GM19328 (cell line): Measurements from ENCODE around the gene MINK1.
"Not testable (repeated sequence)": the region's sequence is repeated elsewhere in the genome, so short reads cannot be mapped to it uniquely, and the experiment has no call there.

Experiments used
- ATAC-seq: cut with Tn5 transposase; IDR thresholded peaks from one replicate; pipeline ENCODE4 v1.9.1; 2021; ENCODE audit warnings: mild to moderate bottlenecking, moderate library complexity; ENCODE audit not compliant: unreplicated experiment

MINK1 gene

GRCh38 chr17:4810696-4811290, 22.3 kb upstream of the MINK1 start:
- ATAC-seq = no peak

DNA sequence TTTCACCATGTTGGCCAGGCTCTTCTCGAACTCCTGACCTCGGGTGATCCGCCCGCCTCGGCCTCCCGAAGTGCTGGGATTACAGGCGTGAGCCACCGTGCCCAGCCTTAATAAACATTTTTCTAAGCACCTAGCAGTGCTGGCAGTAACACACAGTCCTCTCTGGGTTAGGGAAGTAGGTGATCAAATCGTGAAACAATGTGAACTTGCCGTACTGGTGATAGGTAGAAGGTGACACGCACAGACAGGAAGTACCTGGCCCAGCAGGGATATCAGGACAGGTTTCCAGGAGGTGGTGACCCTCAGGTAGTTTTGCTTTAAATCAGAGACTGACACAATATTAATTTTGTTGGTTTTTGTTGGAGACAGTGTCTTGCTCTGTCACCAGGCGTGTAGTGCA, 21.7 kb upstream of the MINK1 start:
- no peak for ATAC-seq

- ATAC-seq = no peak
Measured at GRCh38 chr17:4812690-4813089, 20.4 kb upstream of the MINK1 start.

- ATAC-seq = no peak
Measured at GRCh38 chr17:4815043-4815675, 18.0 kb upstream of the MINK1 start.

DNA sequence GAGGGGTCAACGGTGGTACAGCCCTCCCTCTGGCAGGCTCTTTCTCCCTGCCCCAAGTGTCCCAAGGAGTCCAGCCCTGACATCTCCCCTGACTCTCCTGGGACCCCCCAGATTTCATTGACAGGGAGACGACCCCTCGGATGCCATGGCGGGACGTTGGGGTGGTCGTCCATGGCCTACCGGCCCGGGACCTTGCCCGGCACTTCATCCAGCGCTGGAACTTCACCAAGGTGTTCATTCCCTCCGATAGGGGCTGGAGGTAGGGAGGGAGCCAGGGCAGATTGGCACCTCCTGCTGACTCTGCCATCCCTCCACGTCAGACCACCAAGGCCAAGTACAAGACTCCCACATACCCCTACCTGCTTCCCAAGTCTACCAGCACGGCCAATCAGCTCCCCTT, 16.3 kb upstream of the MINK1 start:
- ATAC-seq = no peak

DNA sequence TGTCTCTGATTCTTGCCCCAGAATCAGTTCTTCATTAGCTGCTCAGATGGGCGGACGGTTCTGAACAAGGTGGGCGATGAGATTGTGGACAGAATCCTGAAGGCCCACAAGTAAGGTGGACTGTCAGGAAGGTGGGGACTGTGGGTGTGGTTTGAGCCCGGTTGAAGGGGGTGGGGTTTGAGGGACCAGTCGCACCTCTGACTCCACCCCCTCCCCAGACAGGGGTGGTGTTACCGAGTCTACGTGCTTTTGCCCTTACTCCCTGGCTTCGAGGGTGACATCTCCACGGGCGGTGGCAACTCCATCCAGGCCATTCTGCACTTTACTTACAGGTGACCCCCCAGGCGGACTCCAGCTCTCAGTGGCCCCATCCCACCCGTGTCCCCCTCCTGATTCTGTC, 14.9 kb upstream of the MINK1 start:
- ATAC-seq = no peak

DNA sequence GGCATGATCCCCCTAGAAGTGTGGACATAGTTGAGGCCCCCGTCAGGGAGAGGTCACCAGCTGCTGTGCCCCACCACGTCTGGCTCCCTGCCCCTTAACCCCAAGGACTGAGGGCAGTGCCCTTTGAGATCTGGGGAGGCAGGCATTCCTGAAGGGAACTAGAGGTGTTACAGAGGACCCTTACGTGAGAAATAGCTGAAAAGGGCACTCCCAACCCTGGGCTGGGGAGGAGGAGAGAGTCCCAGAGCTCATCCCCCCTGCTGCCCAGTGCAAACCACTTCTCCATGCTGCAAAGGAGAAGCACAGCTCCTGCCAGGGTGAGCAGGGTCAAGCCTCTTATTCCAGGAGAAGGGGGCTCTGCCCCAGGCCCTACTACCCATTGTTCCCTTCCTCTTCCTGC, 10.3 kb upstream of the MINK1 start:
- no peak for ATAC-seq

DNA sequence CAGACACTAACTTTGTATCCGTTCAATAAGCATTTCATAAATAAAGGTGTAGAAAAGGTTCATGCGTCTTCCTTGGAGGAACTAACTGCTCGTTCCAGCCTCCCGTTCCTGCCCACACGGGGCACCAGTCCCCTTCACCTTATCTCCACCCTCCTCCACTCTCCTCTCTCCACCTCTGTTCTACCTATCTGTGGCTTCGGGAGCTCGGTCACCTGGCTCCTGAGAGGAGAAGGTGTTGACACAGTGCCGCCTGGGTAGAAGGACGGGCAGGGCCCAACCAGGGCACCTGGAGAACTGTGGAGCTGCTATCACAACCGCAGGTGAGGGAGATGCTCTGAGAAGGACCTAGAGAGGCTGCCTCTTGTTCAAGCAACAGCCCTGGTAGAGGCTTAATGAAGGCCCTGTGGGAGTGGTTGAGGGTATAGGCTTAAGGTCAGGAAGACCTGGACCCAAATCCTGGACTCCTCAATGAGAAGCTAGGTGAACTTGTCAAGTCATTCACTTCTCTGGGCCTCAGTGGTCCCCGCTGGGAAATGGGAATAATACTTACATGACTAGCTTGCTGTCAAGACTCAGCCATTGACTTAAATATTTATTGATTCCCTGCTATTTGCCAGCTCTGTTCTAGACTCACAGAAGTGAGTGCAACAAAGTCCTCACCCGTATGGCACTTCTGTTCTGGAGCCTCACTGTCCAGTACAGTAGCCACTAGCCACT, 9.6 kb upstream of the MINK1 start:
- ATAC-seq = no peak

- ATAC-seq = no peak
Measured at GRCh38 chr17:4827399-4827798, 5.7 kb upstream of the MINK1 start.

DNA sequence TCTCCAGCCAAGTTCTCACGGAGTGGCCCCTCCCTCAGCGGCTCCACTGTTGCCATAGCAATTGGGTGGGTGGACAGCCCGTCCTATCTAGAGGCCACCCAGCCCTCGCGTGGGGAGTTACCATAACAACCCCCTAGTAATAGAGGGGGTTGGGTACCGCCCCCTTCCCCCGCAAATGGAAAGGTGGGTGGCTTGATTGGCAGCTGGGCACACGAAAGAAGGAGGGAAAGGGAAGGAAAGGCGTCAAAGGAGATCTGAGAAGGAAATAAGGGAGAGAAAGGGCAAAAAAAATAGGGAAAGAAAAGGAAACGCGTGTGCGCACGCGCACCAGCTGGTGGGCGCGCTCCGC, 337 bp upstream of the MINK1 start:
- not testable (repeated sequence) for ATAC-seq

DNA sequence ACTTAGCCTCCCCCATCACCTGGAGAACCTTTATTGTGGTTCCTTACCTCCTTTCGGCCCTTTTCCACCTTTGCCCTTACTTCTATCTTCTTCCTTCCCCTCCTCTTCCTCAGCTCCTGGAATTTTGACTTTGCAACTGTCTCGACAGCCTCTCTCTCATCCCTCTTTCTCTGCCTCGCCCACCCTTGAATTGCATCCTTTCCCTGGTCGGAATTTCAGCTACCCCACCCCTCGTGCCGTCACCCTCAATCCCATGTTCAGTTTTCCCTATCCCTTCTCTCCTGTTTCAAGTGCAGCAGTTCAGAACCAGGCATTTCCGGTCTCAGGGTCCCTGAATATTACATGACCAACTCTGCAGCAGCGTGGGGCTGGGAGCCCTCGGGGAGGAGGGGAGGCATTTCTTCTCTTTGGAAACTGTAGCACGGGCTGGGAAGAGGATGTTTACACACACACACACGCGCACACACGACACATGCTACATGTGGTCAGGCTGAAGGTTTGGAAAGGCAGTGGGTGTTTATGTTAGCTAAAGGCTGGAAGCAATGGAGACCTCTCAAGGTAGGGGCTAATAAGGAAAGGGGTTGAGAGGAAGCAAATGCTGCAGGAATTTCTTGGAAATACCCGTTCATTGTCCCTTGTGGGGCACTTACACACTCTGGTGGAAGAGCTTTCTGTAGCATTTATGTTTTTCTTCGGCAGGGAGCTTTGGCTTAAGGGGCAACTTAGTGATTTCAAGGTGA, 971 bp downstream of the MINK1 start:
- ATAC-seq = no peak

DNA sequence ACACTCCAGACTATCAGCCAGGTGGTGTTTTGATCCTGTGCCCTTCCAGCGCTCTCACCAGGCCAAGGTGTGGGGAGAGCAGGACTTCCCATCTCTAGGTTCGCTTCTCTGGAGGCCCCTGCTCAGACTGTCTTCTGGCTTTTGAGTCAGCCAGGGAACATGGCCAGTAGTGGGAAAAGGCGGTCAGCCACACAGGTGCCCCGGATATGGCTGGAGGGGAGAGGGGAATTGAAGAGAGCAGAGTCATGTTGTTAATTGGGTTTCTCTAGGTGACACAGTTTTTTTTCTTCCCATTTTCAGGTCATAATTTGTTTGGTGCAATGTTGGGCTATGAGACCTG, 1.5 kb downstream of the MINK1 start:
- no peak for ATAC-seq

DNA sequence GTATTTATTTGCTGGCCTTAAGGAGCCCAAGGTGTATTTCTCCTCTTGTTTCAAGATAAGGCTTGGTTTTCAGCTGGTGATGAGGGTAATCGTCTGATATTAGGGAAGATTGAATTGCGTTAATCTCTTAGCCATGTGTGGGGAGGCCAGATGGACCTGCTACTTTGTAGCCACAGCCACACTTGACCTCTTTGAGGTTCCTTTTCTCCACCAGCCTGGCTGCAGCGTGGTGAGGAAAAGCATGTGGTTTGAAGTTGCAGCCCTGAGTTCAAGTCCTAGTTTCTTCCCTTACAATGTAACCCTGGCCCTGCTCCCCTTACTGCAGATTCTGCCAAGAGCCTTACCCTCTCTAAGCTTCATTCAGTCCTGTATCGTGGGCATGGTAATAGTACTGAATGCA, 3.1 kb downstream of the MINK1 start:
- no peak for ATAC-seq

DNA sequence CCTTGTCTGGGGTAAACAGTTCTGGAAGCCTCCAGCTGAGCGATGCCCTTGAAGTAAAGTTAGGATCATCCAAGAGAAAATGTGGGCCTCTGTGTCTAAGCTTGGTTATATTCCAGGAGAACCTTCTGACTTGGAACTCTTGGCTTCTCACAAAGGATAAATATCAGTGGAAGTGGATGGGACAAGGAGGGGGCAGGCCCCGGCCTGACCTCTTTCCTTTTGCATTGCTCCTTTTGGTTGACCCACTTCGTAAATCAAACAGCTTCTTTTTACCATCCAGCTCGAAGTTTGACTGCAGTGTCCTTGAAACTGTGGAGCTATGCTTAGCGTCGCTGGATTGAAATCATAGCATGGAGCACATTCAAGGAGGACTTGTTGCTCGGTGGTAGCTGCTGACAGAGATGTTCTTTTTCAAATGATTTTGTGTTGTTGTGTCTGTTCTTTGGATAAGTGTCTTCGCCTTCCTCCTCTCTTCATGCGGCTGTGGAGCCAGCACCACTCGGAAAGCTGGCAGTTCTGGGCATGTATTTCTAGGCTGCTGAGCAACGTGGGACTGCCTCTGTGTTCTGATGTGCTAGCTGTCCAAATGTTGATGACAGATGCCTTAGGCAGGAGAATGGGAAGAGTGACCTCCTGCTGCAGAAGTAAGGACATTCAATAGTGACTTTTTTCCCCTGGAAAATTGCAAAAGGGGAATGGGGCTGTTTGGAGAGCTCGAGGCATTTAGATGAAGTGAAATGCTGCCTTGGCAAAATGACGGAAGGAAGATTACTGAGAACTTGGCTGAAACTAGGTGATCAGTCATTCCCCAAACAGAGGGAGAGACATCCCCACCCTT, 4.5 kb downstream of the MINK1 start:
- ATAC-seq = no peak

- ATAC-seq = no peak
Measured at GRCh38 chr17:4838309-4838785, 5.2 kb downstream of the MINK1 start.

DNA sequence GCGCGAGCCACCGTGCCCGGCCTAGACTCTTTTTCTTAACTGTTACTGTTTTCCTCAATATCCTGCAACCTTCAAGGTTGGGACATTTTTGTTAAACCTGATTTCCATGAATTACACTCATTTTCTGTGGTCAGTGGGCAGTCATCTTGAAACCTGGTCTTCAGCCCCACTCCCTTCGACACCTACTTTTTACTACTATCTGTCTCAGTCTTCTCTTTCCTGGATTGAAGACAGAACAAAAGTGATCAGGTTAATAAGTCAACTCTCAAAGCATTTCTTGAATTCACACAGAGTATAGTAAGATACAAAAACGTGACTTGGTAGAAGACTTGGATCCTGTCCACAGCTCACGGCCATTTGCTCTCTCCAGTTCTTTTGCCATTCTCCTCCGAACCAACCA, 6.1 kb downstream of the MINK1 start:
- ATAC-seq = no peak

DNA sequence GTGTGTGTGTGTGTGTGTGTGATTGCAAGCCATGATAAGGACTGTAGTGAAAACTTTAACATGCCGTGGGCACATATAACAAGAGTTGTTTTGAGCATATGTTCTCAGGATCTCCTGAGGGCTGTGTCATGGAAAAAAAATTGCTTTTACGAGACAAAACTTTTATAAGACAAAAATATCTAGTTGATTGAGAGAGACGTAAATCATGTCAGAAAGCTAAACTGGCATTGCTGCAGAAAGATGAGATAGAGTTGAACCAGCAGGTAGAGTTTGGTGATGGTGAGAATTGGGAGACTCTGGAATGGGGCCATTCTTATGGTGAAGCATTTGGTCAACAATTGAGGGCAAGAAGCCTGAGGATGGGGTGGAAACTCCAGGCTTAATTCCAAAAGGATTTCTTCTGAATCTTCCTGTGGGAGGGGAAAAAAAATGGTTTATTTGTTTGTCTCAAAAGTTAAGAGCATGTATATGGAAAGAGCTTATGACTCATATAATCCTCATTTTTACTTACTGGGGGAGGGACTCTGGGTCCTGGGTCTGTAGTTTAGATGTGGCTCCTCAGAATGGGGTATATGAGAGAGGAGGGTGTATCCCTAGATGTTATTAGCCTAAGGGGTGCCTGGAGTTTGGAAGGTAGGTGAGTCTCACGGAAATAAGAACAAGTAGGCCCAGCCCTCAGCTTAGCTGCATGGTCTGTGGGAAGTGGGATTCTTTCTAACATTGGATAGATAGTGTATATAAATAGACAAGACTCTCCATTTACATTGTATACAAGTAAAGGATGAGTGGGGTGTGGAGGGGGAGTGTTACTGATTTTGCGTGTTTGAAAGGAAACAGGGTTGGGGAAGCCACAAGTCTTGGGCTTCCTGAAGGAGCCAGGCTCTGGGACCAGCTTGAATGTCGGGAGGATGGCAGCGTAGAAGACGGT, 7.1 kb downstream of the MINK1 start:
- ATAC-seq = no peak

- no peak for ATAC-seq
Measured at GRCh38 chr17:4840893-4841242, 7.7 kb downstream of the MINK1 start.

- no peak for ATAC-seq
Measured at GRCh38 chr17:4842376-4842775, 9.2 kb downstream of the MINK1 start.
